H9 (cell line): ENCODE data around the gene GRK3. TPM values are rescaled to one million over a fixed set of nuclear protein-coding genes. Genes with fewer than 3 reads are reported as not detected.

Experiments
- DNase-seq: peaks from one replicate; pipeline ENCODE4 v3.0.0-alpha.2; 2017
- H2AFZ ChIP-seq: one replicate; pipeline ENCODE4 v1.6.1; 2013; ENCODE audit warnings: mild to moderate bottlenecking, low read length, control low read depth, moderate library complexity
- H2AK5ac ChIP-seq: 2 replicates; pipeline ENCODE4 v1.6.1; 2013; ENCODE audit warnings: low read length, control low read depth, mixed read lengths; ENCODE audit not compliant: insufficient read length
- H2BK120ac ChIP-seq: one replicate; pipeline ENCODE4 v1.6.1; 2013; ENCODE audit warnings: low read depth, mild to moderate bottlenecking, low read length, control low read depth, inconsistent platforms; ENCODE audit not compliant: poor library complexity, severe bottlenecking
- H2BK12ac ChIP-seq: 2 replicates; pipeline ENCODE4 v1.6.1; 2013; ENCODE audit warnings: low read length, control low read depth, mixed read lengths, low read depth; ENCODE audit not compliant: insufficient read length
- H2BK15ac ChIP-seq: 2 replicates; pipeline ENCODE4 v1.6.1; 2013; ENCODE audit warnings: low read depth, low read length, control low read depth
- H2BK20ac ChIP-seq: one replicate; pipeline ENCODE4 v1.6.1; 2013; ENCODE audit warnings: low read depth, mild to moderate bottlenecking, low read length, control low read depth, inconsistent platforms; ENCODE audit not compliant: poor library complexity, severe bottlenecking
- H2BK5ac ChIP-seq: 2 replicates; pipeline ENCODE4 v1.6.1; 2013; ENCODE audit warnings: low read length, control low read depth, mixed read lengths; ENCODE audit not compliant: insufficient read length
- H3K14ac ChIP-seq: 2 replicates; pipeline ENCODE4 v1.6.1; 2013; ENCODE audit warnings: low read length, control low read depth; ENCODE audit not compliant: insufficient read depth
- H3K18ac ChIP-seq: 2 replicates; pipeline ENCODE4 v1.6.1; 2013; ENCODE audit warnings: low read depth, mild to moderate bottlenecking, mixed read lengths, low read length, control low read depth; ENCODE audit not compliant: insufficient read length
- H3K23ac ChIP-seq: 2 replicates; pipeline ENCODE4 v1.6.1; 2013; ENCODE audit warnings: low read length, control low read depth, mixed read lengths, low read depth; ENCODE audit not compliant: insufficient read length
- H3K23me2 ChIP-seq: 2 replicates; pipeline ENCODE4 v1.6.1; 2013; ENCODE audit warnings: low read depth, mild to moderate bottlenecking, mixed read lengths, low read length, control low read depth; ENCODE audit not compliant: insufficient read length, poor library complexity, severe bottlenecking
- H3K27ac ChIP-seq: 2 replicates; pipeline ENCODE4 v1.5.1; 2013; ENCODE audit warnings: low read length, control low read depth, mixed read lengths, low read depth; ENCODE audit not compliant: insufficient read length
- H3K27me3 ChIP-seq: 2 replicates; pipeline ENCODE4 v1.6.1; 2013; ENCODE audit warnings: low read length, control low read depth, inconsistent platforms; ENCODE audit not compliant: insufficient read depth
- H3K4ac ChIP-seq: 2 replicates; pipeline ENCODE4 v1.6.1; 2013; ENCODE audit warnings: low read depth, mild to moderate bottlenecking, control low read depth, inconsistent platforms, low read length, moderate library complexity
- H3K4me1 ChIP-seq: 2 replicates; pipeline ENCODE4 v1.6.1; 2013; ENCODE audit warnings: low read length, control low read depth, inconsistent platforms; ENCODE audit not compliant: insufficient read depth
- H3K4me2 ChIP-seq: 2 replicates; pipeline ENCODE4 v1.6.1; 2013; ENCODE audit warnings: low read length, control low read depth, mixed read lengths; ENCODE audit not compliant: insufficient read length, insufficient read depth
- H3K56ac ChIP-seq: 2 replicates; pipeline ENCODE4 v1.6.1; 2013; ENCODE audit warnings: low read depth, mild to moderate bottlenecking, mixed read lengths, low read length, control low read depth; ENCODE audit not compliant: insufficient read length
- H3K79me1 ChIP-seq: 2 replicates; pipeline ENCODE4 v1.6.1; 2013; ENCODE audit warnings: low read depth, mild to moderate bottlenecking, moderate library complexity, low read length, control low read depth, inconsistent platforms; ENCODE audit not compliant: insufficient read depth, poor library complexity, severe bottlenecking
- H3K79me2 ChIP-seq: 2 replicates; pipeline ENCODE4 v1.6.1; 2013; ENCODE audit warnings: low read length, control low read depth, inconsistent platforms; ENCODE audit not compliant: insufficient read depth
- H3K9ac ChIP-seq: 2 replicates; pipeline ENCODE4 v1.6.1; 2013; ENCODE audit warnings: low read length, control low read depth, mixed read lengths; ENCODE audit not compliant: insufficient read length; ENCODE audit errors: extremely low read depth
- H3K9me3 ChIP-seq: one replicate; pipeline ENCODE4 v1.6.1; 2013; ENCODE audit warnings: low read depth, low read length, inconsistent platforms; ENCODE audit not compliant: control insufficient read depth
- H3T11ph ChIP-seq: one replicate; pipeline ENCODE4 v1.6.1; 2013; ENCODE audit warnings: mild to moderate bottlenecking, low read length, control low read depth, inconsistent platforms
- H4K20me1 ChIP-seq: one replicate; pipeline ENCODE4 v1.6.1; 2013; ENCODE audit not compliant: control insufficient read depth, insufficient read length, insufficient read depth
- H4K5ac ChIP-seq: 2 replicates; pipeline ENCODE4 v1.6.1; 2013; ENCODE audit warnings: low read depth, mild to moderate bottlenecking, mixed read lengths, low read length, control low read depth; ENCODE audit not compliant: insufficient read length
- H4K8ac ChIP-seq: replicated peaks from 2 replicates; pipeline ENCODE4 v1.6.1; 2013; ENCODE audit warnings: low read length, control low read depth, mixed read lengths, low read depth; ENCODE audit not compliant: insufficient read length
- H4K91ac ChIP-seq: 2 replicates; pipeline ENCODE4 v1.6.1; 2013; ENCODE audit warnings: low read depth, mild to moderate bottlenecking, moderate library complexity, mixed read lengths, low read length, control low read depth; ENCODE audit not compliant: insufficient read length
- H3K27ac Mint-ChIP-seq, 3 experiments: 2 replicates in 2 of 3; 3 replicates in 1 of 3; pipeline ENCODE4 v1.8.0; 2020 to 2021; ENCODE audit warnings: mixed read lengths in 3 of 3, mild to moderate bottlenecking in 1 of 3, moderate library complexity in 1 of 3
- H3K27me3 Mint-ChIP-seq: 2 replicates; pipeline ENCODE4 v1.8.0; 2021; ENCODE audit warnings: low read depth, mild to moderate bottlenecking, moderate library complexity, mixed read lengths
- H3K36me3 Mint-ChIP-seq, 3 experiments: 2 replicates in 2 of 3; 3 replicates in 1 of 3; pipeline ENCODE4 v1.8.0; 2020 to 2021; ENCODE audit warnings: low read depth in 3 of 3, mixed read lengths in 3 of 3; ENCODE audit not compliant: insufficient read depth in 1 of 3
- H3K4me1 Mint-ChIP-seq, 2 experiments: 2 replicates each; pipeline ENCODE4 v1.8.0; 2020; ENCODE audit warnings: mixed read lengths in 2 of 2
- H3K4me3 Mint-ChIP-seq, 2 experiments: 2 replicates in 1 of 2; 3 replicates in 1 of 2; pipeline ENCODE4 v1.8.0; 2020 to 2021; ENCODE audit warnings: mild to moderate bottlenecking in 2 of 2, mixed read lengths in 2 of 2, moderate library complexity in 1 of 2
- H3K9me3 Mint-ChIP-seq, 2 experiments: 2 replicates in 1 of 2; 3 replicates in 1 of 2; pipeline ENCODE4 v1.8.0; 2020; ENCODE audit warnings: mild to moderate bottlenecking in 2 of 2, mixed read lengths in 2 of 2, moderate library complexity in 1 of 2
- WGBS: extraction: QIAGEN DNeasy Blood & Tissue Kit; methylation state at CpG from one replicate; pipeline ENCODE4 v1.1.7; 2013; ENCODE audit warnings: missing lambda C conversion rate, low lambda C conversion rate, mixed read lengths; ENCODE audit not compliant: insufficient read length; ENCODE audit errors: extremely low coverage; 5-methylcytosine and 5-hydroxymethylcytosine counted together
- total RNA-seq: library from RNA; stranded (reverse); gene quantifications from 2 replicates; pipeline ENCODE4 v1.2.1, GENCODE V29; 2021
- TF ChIP-seq, protein P1 (sequence below): fragments of 200-600 bp; sonication (generic); conservative IDR thresholded peaks from 3 replicates; pipeline ENCODE4 v1.8.0; 2021; ENCODE audit warnings: antibody characterized with exemption, mild to moderate bottlenecking

The GRK3 gene
- total RNA-seq, 1 experiment from 2014 or later: 23.9 TPM

- no peaks in the 10 kb centered on the region for H3K23me2 ChIP-seq
- H2BK15ac ChIP-seq: no peak overlapping the region
- H2AFZ ChIP-seq: no peak overlapping the region
- H2BK5ac ChIP-seq: no peak overlapping the region
- H2BK120ac ChIP-seq: no peak overlapping the region
- H3K56ac ChIP-seq: no peak overlapping the region
- no peak overlapping the region for H2BK12ac ChIP-seq
- H3K23ac ChIP-seq: no peak overlapping the region
- H3K9ac ChIP-seq: no peak overlapping the region
- no CpG with 5 or more reads among the region's 6 CpGs for WGBS
- H2BK20ac ChIP-seq: no peak overlapping the region
- H4K8ac ChIP-seq: no peak overlapping the region
- Mint-ChIP-seq H3K36me3 (peaks cover 0 to 6% (median 0%) of the 10 kb centered on the region in 3 experiments; a peak in 1 of 7 replicates), H3K27me3 (no peaks in the 10 kb centered on the region), H3K27ac (no peak overlapping the region; a peak in 1 of 7 replicates), H3K4me3 (no peak overlapping the region), H3K9me3 (peaks cover 0 to under 1% of the 10 kb centered on the region in 2 experiments; a peak in 1 of 5 replicates), H3K4me1 (peaks cover 23% of the 10 kb centered on the region in 2 experiments)
- H4K91ac ChIP-seq: no peak overlapping the region
- H2AK5ac ChIP-seq: no peak overlapping the region
- no peaks in the 10 kb centered on the region for H4K20me1 ChIP-seq
- TF ChIP-seq, protein P1, sequence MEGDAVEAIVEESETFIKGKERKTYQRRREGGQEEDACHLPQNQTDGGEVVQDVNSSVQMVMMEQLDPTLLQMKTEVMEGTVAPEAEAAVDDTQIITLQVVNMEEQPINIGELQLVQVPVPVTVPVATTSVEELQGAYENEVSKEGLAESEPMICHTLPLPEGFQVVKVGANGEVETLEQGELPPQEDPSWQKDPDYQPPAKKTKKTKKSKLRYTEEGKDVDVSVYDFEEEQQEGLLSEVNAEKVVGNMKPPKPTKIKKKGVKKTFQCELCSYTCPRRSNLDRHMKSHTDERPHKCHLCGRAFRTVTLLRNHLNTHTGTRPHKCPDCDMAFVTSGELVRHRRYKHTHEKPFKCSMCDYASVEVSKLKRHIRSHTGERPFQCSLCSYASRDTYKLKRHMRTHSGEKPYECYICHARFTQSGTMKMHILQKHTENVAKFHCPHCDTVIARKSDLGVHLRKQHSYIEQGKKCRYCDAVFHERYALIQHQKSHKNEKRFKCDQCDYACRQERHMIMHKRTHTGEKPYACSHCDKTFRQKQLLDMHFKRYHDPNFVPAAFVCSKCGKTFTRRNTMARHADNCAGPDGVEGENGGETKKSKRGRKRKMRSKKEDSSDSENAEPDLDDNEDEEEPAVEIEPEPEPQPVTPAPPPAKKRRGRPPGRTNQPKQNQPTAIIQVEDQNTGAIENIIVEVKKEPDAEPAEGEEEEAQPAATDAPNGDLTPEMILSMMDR: no peak
- no peak overlapping the region for H3T11ph ChIP-seq
- H4K5ac ChIP-seq: no peak overlapping the region
- no peaks in the 10 kb centered on the region for H3K79me1 ChIP-seq
- H3K18ac ChIP-seq: no peak overlapping the region
- no peak overlapping the region for H3K4ac ChIP-seq
- no peak for DNase-seq
- no peak overlapping the region for H3K4me2 ChIP-seq
- no peak overlapping the region for H3K27ac ChIP-seq
- H3K79me2 ChIP-seq: no peaks in the 10 kb centered on the region
- no peaks in the 10 kb centered on the region for H3K27me3 ChIP-seq
- no peak overlapping the region for H3K14ac ChIP-seq
- no peaks in the 10 kb centered on the region for H3K9me3 ChIP-seq
- no peaks in the 10 kb centered on the region; the same call in 1 of the 2 replicates for H3K4me1 ChIP-seq
These were observed 80.8 kb downstream of the GRK3 start for GRCh38 chr22:25645266-25645665.
